Lower leg skin (tissue), 3 donors: ENCODE results near the gene DDR1.

Source experiments
- CTCF ChIP-seq, 3 donors: fragments of 450-650 bp; IDR thresholded peaks; one replicate each; pipeline ENCODE4 v1.5.1; 2016; ENCODE audit warnings: antibody characterized with exemption in 3 of 3, mild to moderate bottlenecking in 3 of 3, moderate library complexity in 2 of 3
- POLR2A ChIP-seq, 2 donors: fragments of 450-650 bp; IDR thresholded peaks; one replicate each; pipeline ENCODE4 v1.6.1; 2016 to 2017; ENCODE audit warnings: antibody characterized with exemption in 2 of 2, mild to moderate bottlenecking in 1 of 2, moderate library complexity in 1 of 2

GRCh38 chr6:30918670-30919069 is 34.4 kb downstream of the DDR1 start:
- TF ChIP-seq CTCF (IDR thresholded peaks at IDR 0.05) (no peak), POLR2A (IDR thresholded peaks at IDR 0.05) (no peak)
